BLaER1 (cell line): ENCODE results near the gene ZNF426.

Experiments
- H3K27ac ChIP-seq: shearing (Covaris generic); formaldehyde crosslinking; 2 replicates; pipeline ENCODE4 v1.8.1; 2022
- H3K27me3 ChIP-seq: shearing (Covaris generic); formaldehyde crosslinking; 2 replicates; pipeline ENCODE4 v1.8.1; 2022
- H3K36me3 ChIP-seq: shearing (Covaris generic); formaldehyde crosslinking; 2 replicates; pipeline ENCODE4 v1.8.1; 2022
- H3K4me1 ChIP-seq: shearing (Covaris generic); formaldehyde crosslinking; 2 replicates; pipeline ENCODE4 v1.8.1; 2022
- H3K4me2 ChIP-seq: shearing (Covaris generic); formaldehyde crosslinking; 2 replicates; pipeline ENCODE4 v1.8.1; 2022
- H3K4me3 ChIP-seq: shearing (Covaris generic); formaldehyde crosslinking; 2 replicates; pipeline ENCODE4 v1.8.1; 2022
- H3K9ac ChIP-seq: shearing (Covaris generic); formaldehyde crosslinking; 2 replicates; pipeline ENCODE4 v1.8.1; 2022
- H3K9me3 ChIP-seq: shearing (Covaris generic); formaldehyde crosslinking; 2 replicates; pipeline ENCODE4 v1.8.1; 2022
- H4K20me1 ChIP-seq: shearing (Covaris generic); formaldehyde crosslinking; 2 replicates; pipeline ENCODE4 v1.8.1; 2022
- Cebpa-rat ChIP-seq: shearing (Covaris generic); IDR thresholded peaks from 2 replicates; pipeline ENCODE4 v1.8.1; 2022

ZNF426 gene

GRCh38 chr19:9500796-9501195, 37.6 kb downstream of the ZNF426 start:
- Histone ChIP-seq H3K9me3 (peaks cover 85% of the 10 kb centered on the region), H3K27ac (no peak overlapping the region), H3K4me2 (no peak overlapping the region), H3K4me1 (no peaks in the 10 kb centered on the region), H3K9ac (no peak overlapping the region), H3K4me3 (no peak overlapping the region), H4K20me1 (no peaks in the 10 kb centered on the region), H3K36me3 (no peaks in the 10 kb centered on the region), H3K27me3 (no peaks in the 10 kb centered on the region)
- TF ChIP-seq Cebpa-rat, result no peak

GRCh38 chr19:9498183-9498902, 40.1 kb downstream of the ZNF426 start, which contains the start of gene ZNF560:
Gene ZNF560 (minus strand): TSS chr19:9498616. CDS start chr19:9475313, 23,303 bp downstream.
- H3K36me3 ChIP-seq, result no peaks in the 10 kb centered on the region
- no peaks in the 10 kb centered on the region for H3K4me1 ChIP-seq
- H3K27ac ChIP-seq, result no peak within 1 kb of the TSS
- no peaks in the 10 kb centered on the region for H3K27me3 ChIP-seq
- no peak for TF ChIP-seq Cebpa-rat
- no peaks in the 10 kb centered on the region for H4K20me1 ChIP-seq
- H3K4me2 ChIP-seq, result no peak within 1 kb of the TSS
- no peak within 1 kb of the TSS for H3K4me3 ChIP-seq
- peaks cover 64% of the 10 kb centered on the region for H3K9me3 ChIP-seq
- H3K9ac ChIP-seq, result no peak within 1 kb of the TSS

GRCh38 chr19:9494096-9494495, 44.3 kb downstream of the ZNF426 start:
- TF ChIP-seq Cebpa-rat, result no peak
- Histone ChIP-seq H3K4me3 (no peak overlapping the region), H3K9ac (no peak overlapping the region), H3K4me2 (no peak overlapping the region), H4K20me1 (no peaks in the 10 kb centered on the region), H3K27ac (no peak overlapping the region), H3K4me1 (no peaks in the 10 kb centered on the region), H3K9me3 (peaks cover 36% of the 10 kb centered on the region), H3K27me3 (no peaks in the 10 kb centered on the region), H3K36me3 (no peaks in the 10 kb centered on the region)

GRCh38 chr19:9487016-9487415, 51.4 kb downstream of the ZNF426 start:
- TF ChIP-seq Cebpa-rat, result no peak
- Histone ChIP-seq H3K27ac (no peak overlapping the region), H4K20me1 (no peaks in the 10 kb centered on the region), H3K4me2 (no peak overlapping the region), H3K4me1 (no peaks in the 10 kb centered on the region), H3K4me3 (no peak overlapping the region), H3K9me3 (peaks cover 77% of the 10 kb centered on the region), H3K27me3 (no peaks in the 10 kb centered on the region), H3K9ac (no peak overlapping the region), H3K36me3 (no peaks in the 10 kb centered on the region)

GRCh38 chr19:9485140-9485539, 53.3 kb downstream of the ZNF426 start:
- no peak overlapping the region for H3K9ac ChIP-seq
- no peaks in the 10 kb centered on the region for H4K20me1 ChIP-seq
- H3K4me3 ChIP-seq, result no peak overlapping the region
- H3K27ac ChIP-seq, result no peak overlapping the region
- H3K4me1 ChIP-seq, result no peaks in the 10 kb centered on the region
- no peak for TF ChIP-seq Cebpa-rat
- no peak overlapping the region for H3K4me2 ChIP-seq
- no peaks in the 10 kb centered on the region for H3K27me3 ChIP-seq
- H3K9me3 ChIP-seq, result peaks cover 85% of the 10 kb centered on the region
- H3K36me3 ChIP-seq, result no peaks in the 10 kb centered on the region

GRCh38 chr19:9474975-9475374, 63.5 kb downstream of the ZNF426 start:
- peaks cover 46% of the 10 kb centered on the region for H3K9me3 ChIP-seq
- no peak overlapping the region for H3K9ac ChIP-seq
- H3K4me2 ChIP-seq, result no peak overlapping the region
- no peaks in the 10 kb centered on the region for H3K36me3 ChIP-seq
- H3K27me3 ChIP-seq, result no peaks in the 10 kb centered on the region
- no peak for TF ChIP-seq Cebpa-rat
- H3K4me1 ChIP-seq, result no peaks in the 10 kb centered on the region
- no peaks in the 10 kb centered on the region for H4K20me1 ChIP-seq
- H3K4me3 ChIP-seq, result no peak overlapping the region
- no peak overlapping the region for H3K27ac ChIP-seq
